Stimulated activated naive B cell treated with anti-CD40 and anti-IgM and Interleukin-4, amounts not matched to agents 10 μg/mL and 1 μg/mL and 100 μg/mL, for 72 hours (primary cell): ENCODE results near the gene GSTT4.
A peak's percentile ranks its signal among the peaks of the same experiment; 100 is the strongest.

Experiments used
- ATAC-seq, 2 donors: fragments of 150-1000 bp; cut with Tn5 transposase; replicated peaks; 2 replicates each; pipeline ENCODE4 v1.10.0; 2021; ENCODE audit warnings: moderate library complexity in 1 of 2
- DNase-seq: peaks from one replicate; pipeline ENCODE4 v3.0.0; 2021
- H3K27ac Mint-ChIP-seq: one replicate; pipeline ENCODE4 v1.8.0; 2022; ENCODE audit warnings: mild to moderate bottlenecking, mixed read lengths
- H3K27me3 Mint-ChIP-seq, 2 donors: one replicate each; pipeline ENCODE4 v1.8.0; 2022; ENCODE audit warnings: mixed read lengths in 2 of 2
- H3K36me3 Mint-ChIP-seq, 2 donors: one replicate each; pipeline ENCODE4 v1.8.0; 2022; ENCODE audit warnings: mixed read lengths in 2 of 2, mild to moderate bottlenecking in 1 of 2
- H3K4me1 Mint-ChIP-seq, 2 donors: one replicate each; pipeline ENCODE4 v1.8.0; 2022; ENCODE audit warnings: mixed read lengths in 2 of 2, mild to moderate bottlenecking in 1 of 2
- H3K4me3 Mint-ChIP-seq, 2 donors: one replicate each; pipeline ENCODE4 v1.8.0; 2022; ENCODE audit warnings: mild to moderate bottlenecking in 2 of 2, mixed read lengths in 2 of 2, moderate library complexity in 1 of 2
- H3K9me3 Mint-ChIP-seq, 2 donors: one replicate each; pipeline ENCODE4 v1.8.0; 2022; ENCODE audit warnings: mixed read lengths in 2 of 2, mild to moderate bottlenecking in 1 of 2

The GSTT4 gene

GRCh38 chr22:24033731-24034130 lies 28.5 kb upstream of the GSTT4 start:
- ATAC-seq: no peak
- peaks cover under 1 to 4% of the 10 kb centered on the region in 2 donors for H3K4me1 Mint-ChIP-seq
- peaks cover 22 to 32% of the 10 kb centered on the region in 2 donors for H3K36me3 Mint-ChIP-seq
- H3K27ac Mint-ChIP-seq: no peak overlapping the region
- H3K27me3 Mint-ChIP-seq: no peaks in the 10 kb centered on the region
- no peaks in the 10 kb centered on the region for H3K9me3 Mint-ChIP-seq
- H3K4me3 Mint-ChIP-seq: no peak overlapping the region
- no peak for DNase-seq

GRCh38 chr22:24030186-24030702 lies 25.0 kb upstream of the GSTT4 start:
- H3K9me3 Mint-ChIP-seq: no peaks in the 10 kb centered on the region
- no peaks in the 10 kb centered on the region for H3K27me3 Mint-ChIP-seq
- H3K4me1 Mint-ChIP-seq: peaks cover 13 to 15% of the 10 kb centered on the region in 2 donors
- H3K4me3 Mint-ChIP-seq: no peak overlapping the region
- ATAC-seq (no peak), DNase-seq (no peak)
- H3K36me3 Mint-ChIP-seq: peaks cover 11 to 20% of the 10 kb centered on the region in 2 donors
- H3K27ac Mint-ChIP-seq: no peak overlapping the region

- peaks cover 0 to 1% of the 10 kb centered on the region in 2 donors for H3K9me3 Mint-ChIP-seq
- H3K27me3 Mint-ChIP-seq: no peaks in the 10 kb centered on the region
- H3K27ac Mint-ChIP-seq: no peak overlapping the region
- DNase-seq: no peak
- H3K4me3 Mint-ChIP-seq: no peak overlapping the region
- H3K4me1 Mint-ChIP-seq: peaks cover 13 to 15% of the 10 kb centered on the region in 2 donors
- peaks cover 12 to 26% of the 10 kb centered on the region in 2 donors for H3K36me3 Mint-ChIP-seq
- ATAC-seq: no peak
Observed at GRCh38 chr22:24029304-24029703, 24.1 kb upstream of the GSTT4 start.

GRCh38 chr22:24028533-24028932 lies 23.3 kb upstream of the GSTT4 start:
- Mint-ChIP-seq H3K9me3 (peaks cover 0 to 3% of the 10 kb centered on the region in 2 donors), H3K4me1 (peaks cover 13 to 15% of the 10 kb centered on the region in 2 donors), H3K4me3 (no peak overlapping the region), H3K27ac (no peak overlapping the region), H3K36me3 (peaks cover 14 to 27% of the 10 kb centered on the region in 2 donors), H3K27me3 (no peaks in the 10 kb centered on the region)
- DNase-seq (no peak), ATAC-seq (no peak)

- ATAC-seq (no peak), DNase-seq (no peak)
- Mint-ChIP-seq H3K27ac (no peak overlapping the region), H3K4me1 (peaks cover 13 to 15% of the 10 kb centered on the region in 2 donors), H3K36me3 (peaks cover 14 to 27% of the 10 kb centered on the region in 2 donors), H3K4me3 (no peak overlapping the region), H3K9me3 (peaks cover 0 to 3% of the 10 kb centered on the region in 2 donors), H3K27me3 (no peaks in the 10 kb centered on the region)
Observed at GRCh38 chr22:24027991-24028390, 22.7 kb upstream of the GSTT4 start.

- no peak for ATAC-seq
Observed at GRCh38 chr22:24027389-24027975, 22.2 kb upstream of the GSTT4 start.

GRCh38 chr22:24026733-24027132 lies 21.5 kb upstream of the GSTT4 start:
- ATAC-seq: no peak
- peaks cover 14 to 27% of the 10 kb centered on the region in 2 donors for H3K36me3 Mint-ChIP-seq
- H3K9me3 Mint-ChIP-seq: peaks cover 0 to 3% of the 10 kb centered on the region in 2 donors
- H3K27me3 Mint-ChIP-seq: no peaks in the 10 kb centered on the region
- DNase-seq: no peak
- no peak overlapping the region for H3K27ac Mint-ChIP-seq
- H3K4me3 Mint-ChIP-seq: no peak overlapping the region
- H3K4me1 Mint-ChIP-seq: peaks cover 13 to 15% of the 10 kb centered on the region in 2 donors

More at GRCh38 chr22:24027389-24027975, 22.2 kb upstream of the GSTT4 start:
- Mint-ChIP-seq H3K9me3 (peaks cover 0 to 3% of the 10 kb centered on the region in 2 donors), H3K36me3 (peaks cover 14 to 27% of the 10 kb centered on the region in 2 donors), H3K4me3 (no peak overlapping the region), H3K27me3 (no peaks in the 10 kb centered on the region), H3K27ac (no peak overlapping the region), H3K4me1 (peaks cover 13 to 15% of the 10 kb centered on the region in 2 donors)
- DNase-seq: no peak

- no peak overlapping the region for H3K4me3 Mint-ChIP-seq
- H3K4me1 Mint-ChIP-seq: peaks cover 12 to 15% of the 10 kb centered on the region in 2 donors
- ATAC-seq: no peak
- no peak overlapping the region for H3K27ac Mint-ChIP-seq
- no peak for DNase-seq
- peaks cover 0 to 3% of the 10 kb centered on the region in 2 donors for H3K9me3 Mint-ChIP-seq
- peaks cover 14 to 27% of the 10 kb centered on the region in 2 donors for H3K36me3 Mint-ChIP-seq
- no peaks in the 10 kb centered on the region for H3K27me3 Mint-ChIP-seq
Observed at GRCh38 chr22:24026056-24026455, 20.8 kb upstream of the GSTT4 start.

GRCh38 chr22:24025475-24025874 lies 20.2 kb upstream of the GSTT4 start:
- peaks cover 0 to 3% of the 10 kb centered on the region in 2 donors for H3K9me3 Mint-ChIP-seq
- no peak for DNase-seq
- H3K27ac Mint-ChIP-seq: no peak overlapping the region
- H3K4me3 Mint-ChIP-seq: no peak overlapping the region
- ATAC-seq: no peak
- peaks cover 14 to 29% of the 10 kb centered on the region in 2 donors for H3K36me3 Mint-ChIP-seq
- no peaks in the 10 kb centered on the region for H3K27me3 Mint-ChIP-seq
- peaks cover 12 to 15% of the 10 kb centered on the region in 2 donors for H3K4me1 Mint-ChIP-seq

- Mint-ChIP-seq H3K4me1 (peaks cover 9 to 15% of the 10 kb centered on the region in 2 donors), H3K9me3 (peaks cover 0 to 3% of the 10 kb centered on the region in 2 donors), H3K36me3 (peaks cover 13 to 26% of the 10 kb centered on the region in 2 donors), H3K4me3 (no peak overlapping the region), H3K27ac (no peak overlapping the region), H3K27me3 (no peaks in the 10 kb centered on the region)
- ATAC-seq: no peak
- no peak for DNase-seq
Observed at GRCh38 chr22:24024354-24024753, 19.1 kb upstream of the GSTT4 start.

- no peak for ATAC-seq
- H3K4me3 Mint-ChIP-seq: no peak overlapping the region
- H3K9me3 Mint-ChIP-seq: peaks cover 0 to 3% of the 10 kb centered on the region in 2 donors
- H3K4me1 Mint-ChIP-seq: peaks cover 5 to 15% of the 10 kb centered on the region in 2 donors
- no peak for DNase-seq
- no peak overlapping the region for H3K27ac Mint-ChIP-seq
- no peaks in the 10 kb centered on the region for H3K27me3 Mint-ChIP-seq
- H3K36me3 Mint-ChIP-seq: peaks cover 11 to 26% of the 10 kb centered on the region in 2 donors
Observed at GRCh38 chr22:24023204-24023789, 18.0 kb upstream of the GSTT4 start.

- H3K4me1 Mint-ChIP-seq: peaks cover 0 to 5% of the 10 kb centered on the region in 2 donors
- no peaks in the 10 kb centered on the region for H3K27me3 Mint-ChIP-seq
- no peak for DNase-seq
- ATAC-seq: no peak
- no peak overlapping the region for H3K4me3 Mint-ChIP-seq
- H3K36me3 Mint-ChIP-seq: peaks cover 14 to 31% of the 10 kb centered on the region in 2 donors
- no peak overlapping the region for H3K27ac Mint-ChIP-seq
- H3K9me3 Mint-ChIP-seq: peaks cover 0 to 3% of the 10 kb centered on the region in 2 donors
Observed at GRCh38 chr22:24021304-24021703, 16.1 kb upstream of the GSTT4 start.

GRCh38 chr22:24016156-24016555 lies 10.9 kb upstream of the GSTT4 start:
- H3K4me1 Mint-ChIP-seq: peaks cover 9 to 26% of the 10 kb centered on the region in 2 donors
- H3K4me3 Mint-ChIP-seq: no peak overlapping the region
- no peaks in the 10 kb centered on the region for H3K27me3 Mint-ChIP-seq
- ATAC-seq (no peak), DNase-seq (no peak)
- H3K27ac Mint-ChIP-seq: no peak overlapping the region
- peaks cover 8 to 21% of the 10 kb centered on the region in 2 donors for H3K36me3 Mint-ChIP-seq
- no peaks in the 10 kb centered on the region for H3K9me3 Mint-ChIP-seq

GRCh38 chr22:24011735-24012068 lies 6.4 kb upstream of the GSTT4 start:
- H3K36me3 Mint-ChIP-seq: peaks cover 4 to 15% of the 10 kb centered on the region in 2 donors
- no peaks in the 10 kb centered on the region for H3K9me3 Mint-ChIP-seq
- DNase-seq (no peak), ATAC-seq (no peak)
- peak overlapping the region; percentile 97 for H3K27ac Mint-ChIP-seq
- no peaks in the 10 kb centered on the region for H3K27me3 Mint-ChIP-seq
- H3K4me1 Mint-ChIP-seq: peaks cover 17 to 26% of the 10 kb centered on the region in 2 donors
- peak overlapping the region; percentile 89 to 97 for H3K4me3 Mint-ChIP-seq

GRCh38 chr22:24010018-24010391 lies 4.8 kb upstream of the GSTT4 start:
- Mint-ChIP-seq H3K36me3 (peaks cover 2 to 6% of the 10 kb centered on the region in 2 donors), H3K9me3 (no peaks in the 10 kb centered on the region), H3K4me1 (peaks cover 17 to 26% of the 10 kb centered on the region in 2 donors), H3K27me3 (no peaks in the 10 kb centered on the region), H3K4me3 (no peak overlapping the region), H3K27ac (no peak overlapping the region)
- ATAC-seq (no peak), DNase-seq (no peak)
